BJ (cell line): Measurements from ENCODE around the gene SCMH1. TPM values are rescaled to one million over a fixed set of nuclear protein-coding genes. Genes with fewer than 3 reads are reported as not detected.
"Not testable (repeated sequence)": the region's sequence is repeated elsewhere in the genome, so short reads cannot be mapped to it uniquely, and the experiment has no call there.

ENCODE experiments used
- CTCF ChIA-PET: fragments of 350-600 bp; formaldehyde crosslinking; extraction: SDS; loops from one replicate; lab custom pipeline; 2021; ENCODE audit warnings: antibody characterized with exemption, inconsistent platforms; lab: Yijun Ruan, JAX
- POLR2A ChIA-PET: fragments of 300-600 bp; sonication (Branson Sonifier 250); formaldehyde crosslinking; extraction: SDS; loops from one replicate; lab custom pipeline; 2021; ENCODE audit warnings: antibody characterized with exemption; lab: Charles Lee
- DNase-seq: peaks from one replicate; pipeline ENCODE4 v3.0.0-alpha.2; 2011; ENCODE audit warnings: low read depth
- H3K27me3 ChIP-seq: 2 replicates; pipeline ENCODE4 v1.6.0; 2011; ENCODE audit warnings: low read length; ENCODE audit not compliant: control insufficient read depth, insufficient read depth
- H3K36me3 ChIP-seq: 2 replicates; pipeline ENCODE4 v1.5.1; 2011; ENCODE audit warnings: low read length; ENCODE audit not compliant: control insufficient read depth, insufficient read depth
- H3K4me3 ChIP-seq: 2 replicates; pipeline ENCODE4 v1.5.1; 2011; ENCODE audit warnings: low read depth, mild to moderate bottlenecking, control low read depth, low read length
- CTCF ChIP-seq: IDR thresholded peaks from 2 replicates; pipeline ENCODE4 v1.5.1; 2011; ENCODE audit warnings: low read depth, mild to moderate bottlenecking, control low read depth, inconsistent platforms, low read length, moderate library complexity; ENCODE audit not compliant: insufficient read depth
- polyA plus RNA-seq: library from polyadenylated mRNA; depleted of rRNA; stranded (reverse); fragments of >200 nt; gene quantifications from 2 replicates; pipeline ENCODE4 v1.2.3, GENCODE V29; 2011

Gene SCMH1
- polyA plus RNA-seq, 1 experiment: 44.9 TPM

GRCh38 chr1:41122851-41123518, 119.1 kb downstream of the SCMH1 start:
- peak; percentile 65 for TF ChIP-seq CTCF
- CTCF ChIA-PET: interaction anchor here (0.6 to 2.0 kb wide), 18 partner anchors 10 to 201 kb away, joined by 3 to 10 read pairs (median 4); partner anchors contain the start of gene SLFNL1
- DNase-seq: no peak
- Histone ChIP-seq H3K4me3 (no peak overlapping the region), H3K27me3 (no peaks in the 10 kb centered on the region), H3K36me3 (no peaks in the 10 kb centered on the region)
- POLR2A ChIA-PET: no interaction called here

GRCh38 chr1:41122148-41122547, 120.0 kb downstream of the SCMH1 start:
- Histone ChIP-seq H3K36me3 (no peaks in the 10 kb centered on the region), H3K4me3 (no peak overlapping the region), H3K27me3 (no peaks in the 10 kb centered on the region)
- no peak for DNase-seq
- POLR2A ChIA-PET: no interaction called here
- CTCF ChIA-PET: interaction anchor here (1.4 to 2.0 kb wide), 6 partner anchors 12 to 30 kb away, joined by 4 to 10 read pairs (median 6); no protein-coding TSS in a partner anchor
- no peak for TF ChIP-seq CTCF

GRCh38 chr1:41118645-41119044, 123.5 kb downstream of the SCMH1 start:
- no peak for TF ChIP-seq CTCF
- CTCF ChIA-PET: no interaction called here
- H3K4me3 ChIP-seq: no peak overlapping the region
- no peak for DNase-seq
- H3K27me3 ChIP-seq: no peaks in the 10 kb centered on the region
- POLR2A ChIA-PET: no interaction called here
- no peaks in the 10 kb centered on the region for H3K36me3 ChIP-seq

GRCh38 chr1:41117241-41117640, 124.9 kb downstream of the SCMH1 start:
- H3K4me3 ChIP-seq, H3K36me3 ChIP-seq, DNase-seq, CTCF ChIA-PET, POLR2A ChIA-PET, H3K27me3 ChIP-seq: not testable (repeated sequence)

- Histone ChIP-seq H3K36me3 (no peaks in the 10 kb centered on the region), H3K4me3 (no peak overlapping the region), H3K27me3 (no peaks in the 10 kb centered on the region)
- no peak for TF ChIP-seq CTCF
- CTCF ChIA-PET: interaction anchor here (1.1 to 1.4 kb wide), 2 partner anchors 12 to 128 kb away, joined by 3 to 5 read pairs; no protein-coding TSS in a partner anchor
- POLR2A ChIA-PET: no interaction called here
- no peak for DNase-seq
Measured at GRCh38 chr1:41110736-41111135, 131.4 kb downstream of the SCMH1 start.
